ENCODE measurements around the gene SINHCAF.

SINHCAF gene

GRCh38 chr12:31363416-31363809 is 37.5 kb upstream of the SINHCAF start:
- TF ChIP-seq CTCF (IDR thresholded peaks at IDR 0.05): no peak

DNA sequence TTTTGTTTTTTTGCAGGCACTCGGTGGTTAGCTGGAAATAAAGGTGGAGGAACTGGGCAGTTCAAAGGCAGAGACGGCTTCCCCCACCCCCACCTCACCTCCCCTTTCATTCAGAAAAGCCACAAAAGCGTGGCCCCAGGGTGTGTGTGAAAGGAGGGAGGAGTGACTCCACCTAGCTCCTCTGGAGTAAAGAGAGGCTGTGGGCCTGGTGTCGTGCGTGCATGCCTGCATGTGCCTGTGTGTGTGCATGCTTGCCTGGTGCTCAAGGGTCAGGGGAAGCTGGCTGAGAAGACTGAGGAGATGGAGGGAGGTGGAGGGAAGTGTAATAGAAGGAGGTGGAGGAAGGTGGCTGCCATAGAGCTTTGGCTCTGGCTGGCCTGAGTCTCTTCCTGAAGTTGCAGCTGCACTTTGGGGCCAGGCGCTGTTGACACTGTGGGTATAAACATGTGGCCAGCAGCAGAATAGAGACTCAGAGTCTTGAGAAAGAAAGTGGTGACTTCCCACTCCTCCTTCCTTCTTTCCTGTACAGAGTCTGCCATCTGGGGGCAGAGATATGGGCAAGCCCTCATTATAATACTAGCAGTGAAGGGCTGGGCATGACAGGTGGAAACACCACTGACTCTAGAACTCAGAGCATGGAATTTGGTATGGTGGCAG is 36.9 kb upstream of the SINHCAF start:
- TF ChIP-seq CTCF (IDR thresholded peaks at IDR 0.05): no peak

- no peak for TF ChIP-seq CTCF (IDR thresholded peaks at IDR 0.05)
These were observed 36.3 kb upstream of the SINHCAF start for GRCh38 chr12:31362115-31362758.

- TF ChIP-seq CTCF (IDR thresholded peaks at IDR 0.05): no peak
These were observed 35.8 kb upstream of the SINHCAF start for GRCh38 chr12:31361730-31362114.

GRCh38 chr12:31355747-31356107 is 29.8 kb upstream of the SINHCAF start:
- TF ChIP-seq CTCF (IDR thresholded peaks at IDR 0.05): no peak

DNA sequence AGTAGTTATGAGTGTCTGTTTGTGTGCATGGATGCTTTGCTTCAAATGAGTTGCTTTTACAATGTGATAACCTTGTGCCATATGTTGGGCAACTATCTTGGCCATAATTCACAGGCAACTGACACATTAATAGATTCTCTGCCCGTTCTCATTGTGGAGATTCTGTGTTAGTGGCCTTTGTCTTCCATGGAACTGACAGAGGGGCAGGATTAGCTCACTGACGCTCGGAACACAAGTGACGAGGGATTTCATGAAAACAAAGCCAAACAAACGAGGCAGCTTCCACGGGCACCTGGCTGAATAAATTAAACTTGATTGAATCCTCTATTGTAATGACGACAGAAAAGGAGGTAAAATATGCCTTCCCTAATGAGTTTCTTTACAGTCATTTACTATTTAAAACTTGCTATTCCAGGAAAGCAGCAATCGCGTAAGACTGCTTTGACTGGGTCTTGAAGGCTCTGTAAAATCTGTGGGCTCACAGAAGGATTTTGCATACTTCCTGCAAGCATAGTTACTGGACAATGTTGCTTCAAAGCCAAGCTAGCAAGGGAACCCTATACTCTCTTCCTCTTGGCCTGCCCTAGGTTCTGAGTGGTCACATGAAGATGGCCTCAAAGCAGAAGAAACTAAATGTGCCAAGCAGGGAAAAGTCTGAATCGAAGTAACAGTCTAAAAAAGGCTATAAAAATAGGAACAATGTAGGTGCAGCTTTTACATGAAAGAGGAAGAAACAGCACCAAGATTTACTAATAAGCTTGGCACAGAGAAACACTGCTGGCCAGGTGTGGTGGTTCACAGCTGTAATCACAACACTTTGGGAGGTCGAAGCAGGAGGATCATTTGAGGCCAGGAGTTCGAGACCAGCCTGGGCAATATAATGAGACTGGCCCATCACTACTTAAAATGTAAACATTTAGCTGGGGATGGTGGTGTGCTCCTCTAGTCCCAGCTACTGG is 28.1 kb upstream of the SINHCAF start:
- no peak for TF ChIP-seq CTCF (IDR thresholded peaks at IDR 0.05)

DNA sequence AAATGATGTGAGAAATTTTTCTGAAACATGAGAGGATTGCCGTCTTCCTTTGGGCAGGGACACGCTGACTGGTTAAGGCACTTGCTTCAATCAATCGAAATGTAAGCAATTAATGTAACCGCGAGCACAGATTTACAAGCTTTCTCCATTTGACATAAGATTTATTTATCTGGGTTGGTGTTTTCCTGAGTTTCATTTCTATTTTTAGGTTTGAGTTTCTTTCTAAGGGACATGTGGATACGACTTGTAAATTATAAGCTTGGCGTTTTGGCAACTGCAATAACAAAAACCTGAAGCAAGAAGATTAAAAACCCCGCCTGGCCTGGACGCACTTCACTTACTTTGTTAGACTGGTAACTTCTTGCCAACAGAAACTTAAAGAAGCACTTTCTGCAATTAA is 20.3 kb upstream of the SINHCAF start:
- no peak for TF ChIP-seq CTCF (IDR thresholded peaks at IDR 0.05)
